ENCODE data around the gene PEX12. TPM values are rescaled to one million over a fixed set of nuclear protein-coding genes. Genes with fewer than 3 reads are reported as not detected.

PEX12 gene
- total and polyA plus RNA-seq, 5 donors from 2014 or later, result 1.1 to 3.4 (median 1.8) TPM

- no peak overlapping the region for H3K4me3 Mint-ChIP-seq
- no peaks in the 10 kb centered on the region for H3K4me1 Mint-ChIP-seq
- no peak overlapping the region for H3K27ac ChIP-seq (ENCODE audit: insufficient read depth, low read length, poor library complexity, severe bottlenecking)
- no peak for DNase-seq
- H3K4me1 ChIP-seq (ENCODE audit: control insufficient read depth, insufficient read depth, low read length, poor library complexity, severe bottlenecking), result no peaks in the 10 kb centered on the region
- no peaks in the 10 kb centered on the region for H3K36me3 ChIP-seq (ENCODE audit: control insufficient read depth, insufficient read depth, low read length)
- H3K9me3 Mint-ChIP-seq, result peaks cover 0 to 1% (median 0%) of the 10 kb centered on the region in 7 donors
- no peak for ATAC-seq (ENCODE audit: low read depth in 2 of 2)
- no peaks in the 10 kb centered on the region for H3K9me3 ChIP-seq (ENCODE audit: control insufficient read depth in 2 of 2, low read length in 2 of 2)
- peaks cover 12% of the 10 kb centered on the region for H3K27me3 ChIP-seq (ENCODE audit: control insufficient read depth, insufficient read depth, low read length)
- no peak overlapping the region for H3K27ac Mint-ChIP-seq
- no peaks in the 10 kb centered on the region for H3K36me3 Mint-ChIP-seq
- H3K4me3 ChIP-seq (ENCODE audit: low read depth, low read length), result no peak overlapping the region
- peaks cover 32% of the 10 kb centered on the region for H3K27me3 Mint-ChIP-seq
Observed at GRCh38 chr17:35559495-35560210, 18.7 kb downstream of the PEX12 start.

- DNase-seq (no peak), ATAC-seq (ENCODE audit: low read depth in 2 of 2) (no peak)
- Mint-ChIP-seq H3K4me3 (no peak overlapping the region), H3K27ac (no peak overlapping the region), H3K4me1 (no peaks in the 10 kb centered on the region), H3K36me3 (no peaks in the 10 kb centered on the region), H3K9me3 (peaks cover 0 to 1% (median 0%) of the 10 kb centered on the region in 7 donors), H3K27me3 (peaks cover 18% of the 10 kb centered on the region)
- peaks cover 3% of the 10 kb centered on the region for H3K36me3 ChIP-seq (ENCODE audit: control insufficient read depth, insufficient read depth, low read length)
- peaks cover 10% of the 10 kb centered on the region for H3K27me3 ChIP-seq (ENCODE audit: control insufficient read depth, insufficient read depth, low read length)
- H3K9me3 ChIP-seq (ENCODE audit: control insufficient read depth in 2 of 2, low read length in 2 of 2), result no peaks in the 10 kb centered on the region
- H3K4me3 ChIP-seq (ENCODE audit: low read depth, low read length), result no peak overlapping the region
- H3K4me1 ChIP-seq (ENCODE audit: control insufficient read depth, insufficient read depth, low read length, poor library complexity, severe bottlenecking), result no peaks in the 10 kb centered on the region
- H3K27ac ChIP-seq (ENCODE audit: insufficient read depth, low read length, poor library complexity, severe bottlenecking), result no peak overlapping the region
Observed at GRCh38 chr17:35557353-35557752, 21.0 kb downstream of the PEX12 start.

GRCh38 chr17:35555691-35556090, 22.7 kb downstream of the PEX12 start:
- no peak overlapping the region for H3K4me3 Mint-ChIP-seq
- Histone ChIP-seq H3K4me3 (ENCODE audit: low read depth, low read length) (no peak overlapping the region), H3K36me3 (ENCODE audit: control insufficient read depth, insufficient read depth, low read length) (peaks cover 3% of the 10 kb centered on the region), H3K27me3 (ENCODE audit: control insufficient read depth, insufficient read depth, low read length) (peaks cover 10% of the 10 kb centered on the region), H3K4me1 (ENCODE audit: control insufficient read depth, insufficient read depth, low read length, poor library complexity, severe bottlenecking) (no peaks in the 10 kb centered on the region), H3K9me3 (ENCODE audit: control insufficient read depth in 2 of 2, low read length in 2 of 2) (no peaks in the 10 kb centered on the region), H3K27ac (ENCODE audit: insufficient read depth, low read length, poor library complexity, severe bottlenecking) (no peak overlapping the region)
- peaks cover 12% of the 10 kb centered on the region for H3K27me3 Mint-ChIP-seq
- no peak overlapping the region for H3K27ac Mint-ChIP-seq
- peaks cover 3% of the 10 kb centered on the region for H3K36me3 Mint-ChIP-seq
- peak in 1 of 3 donors; percentile 24 for DNase-seq
- ATAC-seq (ENCODE audit: low read depth in 2 of 2), result no peak
- peaks cover 0 to 1% (median 0%) of the 10 kb centered on the region in 7 donors for H3K9me3 Mint-ChIP-seq
- no peaks in the 10 kb centered on the region for H3K4me1 Mint-ChIP-seq

- Histone ChIP-seq H3K27me3 (ENCODE audit: control insufficient read depth, insufficient read depth, low read length) (peaks cover 10% of the 10 kb centered on the region), H3K9me3 (ENCODE audit: control insufficient read depth in 2 of 2, low read length in 2 of 2) (no peaks in the 10 kb centered on the region), H3K4me1 (ENCODE audit: control insufficient read depth, insufficient read depth, low read length, poor library complexity, severe bottlenecking) (no peaks in the 10 kb centered on the region), H3K27ac (ENCODE audit: insufficient read depth, low read length, poor library complexity, severe bottlenecking) (no peak overlapping the region), H3K36me3 (ENCODE audit: control insufficient read depth, insufficient read depth, low read length) (peaks cover 3% of the 10 kb centered on the region), H3K4me3 (ENCODE audit: low read depth, low read length) (no peak overlapping the region)
- H3K4me3 Mint-ChIP-seq, result no peak overlapping the region
- peaks cover 10% of the 10 kb centered on the region for H3K27me3 Mint-ChIP-seq
- H3K9me3 Mint-ChIP-seq, result peaks cover 0 to 1% (median 0%) of the 10 kb centered on the region in 7 donors
- H3K4me1 Mint-ChIP-seq, result no peaks in the 10 kb centered on the region
- H3K36me3 Mint-ChIP-seq, result peaks cover 3% of the 10 kb centered on the region
- DNase-seq (no peak), ATAC-seq (ENCODE audit: low read depth in 2 of 2) (no peak)
- no peak overlapping the region for H3K27ac Mint-ChIP-seq
Observed at GRCh38 chr17:35554668-35555067, 23.7 kb downstream of the PEX12 start.

GRCh38 chr17:35553310-35553709, 25.1 kb downstream of the PEX12 start:
- Histone ChIP-seq H3K27ac (ENCODE audit: insufficient read depth, low read length, poor library complexity, severe bottlenecking) (no peak overlapping the region), H3K27me3 (ENCODE audit: control insufficient read depth, insufficient read depth, low read length) (peaks cover 3% of the 10 kb centered on the region), H3K36me3 (ENCODE audit: control insufficient read depth, insufficient read depth, low read length) (peaks cover 3% of the 10 kb centered on the region), H3K4me3 (ENCODE audit: low read depth, low read length) (no peak overlapping the region), H3K9me3 (ENCODE audit: control insufficient read depth in 2 of 2, low read length in 2 of 2) (no peaks in the 10 kb centered on the region), H3K4me1 (ENCODE audit: control insufficient read depth, insufficient read depth, low read length, poor library complexity, severe bottlenecking) (no peaks in the 10 kb centered on the region)
- Mint-ChIP-seq H3K27ac (no peak overlapping the region), H3K9me3 (peaks cover 0 to under 1% (median 0%) of the 10 kb centered on the region in 7 donors), H3K4me3 (no peak overlapping the region), H3K36me3 (peaks cover 3% of the 10 kb centered on the region), H3K4me1 (no peaks in the 10 kb centered on the region), H3K27me3 (peaks cover under 1% of the 10 kb centered on the region)
- DNase-seq, result no peak
- ATAC-seq (ENCODE audit: low read depth in 2 of 2), result no peak

GRCh38 chr17:35548978-35549377, 29.4 kb downstream of the PEX12 start:
- Mint-ChIP-seq H3K36me3 (peaks cover 3% of the 10 kb centered on the region), H3K4me3 (no peak overlapping the region), H3K27me3 (no peaks in the 10 kb centered on the region), H3K4me1 (peaks cover 0 to 10% (median 3%) of the 10 kb centered on the region in 4 donors), H3K27ac (no peak overlapping the region), H3K9me3 (peaks cover 0 to 2% (median 0%) of the 10 kb centered on the region in 7 donors)
- no peak overlapping the region for H3K27ac ChIP-seq (ENCODE audit: insufficient read depth, low read length, poor library complexity, severe bottlenecking)
- no peaks in the 10 kb centered on the region for H3K27me3 ChIP-seq (ENCODE audit: control insufficient read depth, insufficient read depth, low read length)
- DNase-seq, result no peak
- ATAC-seq (ENCODE audit: low read depth in 2 of 2), result no peak
- H3K36me3 ChIP-seq (ENCODE audit: control insufficient read depth, insufficient read depth, low read length), result peaks cover 3% of the 10 kb centered on the region
- no peak overlapping the region for H3K4me3 ChIP-seq (ENCODE audit: low read depth, low read length)
- H3K4me1 ChIP-seq (ENCODE audit: control insufficient read depth, insufficient read depth, low read length, poor library complexity, severe bottlenecking), result no peaks in the 10 kb centered on the region
- H3K9me3 ChIP-seq (ENCODE audit: control insufficient read depth in 2 of 2, low read length in 2 of 2), result no peaks in the 10 kb centered on the region

- DNase-seq (no peak), ATAC-seq (ENCODE audit: low read depth in 2 of 2) (no peak)
- H3K27me3 Mint-ChIP-seq, result no peaks in the 10 kb centered on the region
- Histone ChIP-seq H3K4me3 (ENCODE audit: low read depth, low read length) (no peak overlapping the region), H3K4me1 (ENCODE audit: control insufficient read depth, insufficient read depth, low read length, poor library complexity, severe bottlenecking) (no peaks in the 10 kb centered on the region), H3K27me3 (ENCODE audit: control insufficient read depth, insufficient read depth, low read length) (no peaks in the 10 kb centered on the region), H3K36me3 (ENCODE audit: control insufficient read depth, insufficient read depth, low read length) (peaks cover 3% of the 10 kb centered on the region), H3K9me3 (ENCODE audit: control insufficient read depth in 2 of 2, low read length in 2 of 2) (no peaks in the 10 kb centered on the region), H3K27ac (ENCODE audit: insufficient read depth, low read length, poor library complexity, severe bottlenecking) (no peak overlapping the region)
- H3K9me3 Mint-ChIP-seq, result peaks cover 0 to 2% (median 0%) of the 10 kb centered on the region in 7 donors
- H3K27ac Mint-ChIP-seq, result no peak overlapping the region
- no peak overlapping the region for H3K4me3 Mint-ChIP-seq
- peaks cover 2 to 10% (median 4%) of the 10 kb centered on the region in 4 donors for H3K4me1 Mint-ChIP-seq
- peaks cover 3% of the 10 kb centered on the region for H3K36me3 Mint-ChIP-seq
Observed at GRCh38 chr17:35548208-35548810, 30.1 kb downstream of the PEX12 start.
